ENCODE data around the gene ANGPT4.

Gene ANGPT4

GRCh38 chr20:916125-916799 lies at the start of gene ANGPT4:
TSS of gene ANGPT4 (minus strand) at chr20:916334. CDS start at chr20:916214, 120 bp downstream.
- no peak for TF ChIP-seq CTCF (IDR thresholded peaks at IDR 0.05)

GRCh38 chr20:963795-964194 lies 47.7 kb upstream of the ANGPT4 start:
- TF ChIP-seq CTCF (IDR thresholded peaks at IDR 0.05), result no peak

GRCh38 chr20:962683-963082 lies 46.5 kb upstream of the ANGPT4 start:
- TF ChIP-seq CTCF (IDR thresholded peaks at IDR 0.05), result no peak

- no peak for TF ChIP-seq CTCF (IDR thresholded peaks at IDR 0.05)
Measured at GRCh38 chr20:962223-962622, 46.1 kb upstream of the ANGPT4 start.

- no peak for TF ChIP-seq CTCF (IDR thresholded peaks at IDR 0.05)
Measured at GRCh38 chr20:961768-962167, 45.6 kb upstream of the ANGPT4 start.

- TF ChIP-seq CTCF (IDR thresholded peaks at IDR 0.05), result no peak
Measured at GRCh38 chr20:959996-960615, 44.0 kb upstream of the ANGPT4 start.

- TF ChIP-seq CTCF (IDR thresholded peaks at IDR 0.05), result no peak
Measured at GRCh38 chr20:958936-959815, 43.0 kb upstream of the ANGPT4 start.

Measured in LNCAP (cell line).